Measurements from ENCODE around the gene TNFRSF1B.
A peak's percentile ranks its signal among the peaks of the same experiment; 100 is the strongest.

The TNFRSF1B gene

GRCh38 chr1:12150456-12151200 lies 16.2 kb upstream of the TNFRSF1B start:
- no peak for TF ChIP-seq CTCF (IDR thresholded peaks at IDR 0.05; ENCODE audit: control insufficient read depth, extremely low read depth, insufficient read depth)
- no peak overlapping the region for H3K4me3 ChIP-seq (ENCODE audit: low read depth, low read length)
- no peak for DNase-seq (ENCODE audit: low read depth)

GRCh38 chr1:12151465-12151864 lies 15.3 kb upstream of the TNFRSF1B start:
- TF ChIP-seq CTCF (IDR thresholded peaks at IDR 0.05; ENCODE audit: control insufficient read depth, extremely low read depth, insufficient read depth): no peak
- no peak overlapping the region for H3K4me3 ChIP-seq (ENCODE audit: low read depth, low read length)
- no peak for DNase-seq (ENCODE audit: low read depth)

GRCh38 chr1:12152113-12152891 lies 14.5 kb upstream of the TNFRSF1B start:
- no peak overlapping the region for H3K4me3 ChIP-seq (ENCODE audit: low read depth, low read length)
- no peak for DNase-seq (ENCODE audit: low read depth)
- TF ChIP-seq CTCF (IDR thresholded peaks at IDR 0.05; ENCODE audit: control insufficient read depth, extremely low read depth, insufficient read depth): no peak

- no peak for DNase-seq (ENCODE audit: low read depth)
- TF ChIP-seq CTCF (IDR thresholded peaks at IDR 0.05; ENCODE audit: control insufficient read depth, extremely low read depth, insufficient read depth): no peak
- H3K4me3 ChIP-seq (ENCODE audit: low read depth, low read length): no peak overlapping the region
Measured at GRCh38 chr1:12153181-12153785, 13.5 kb upstream of the TNFRSF1B start.

- no peak for DNase-seq (ENCODE audit: low read depth)
- H3K4me3 ChIP-seq (ENCODE audit: low read depth, low read length): no peak overlapping the region
- TF ChIP-seq CTCF (IDR thresholded peaks at IDR 0.05; ENCODE audit: control insufficient read depth, extremely low read depth, insufficient read depth): no peak
Measured at GRCh38 chr1:12155328-12155727, 11.5 kb upstream of the TNFRSF1B start.

- DNase-seq (ENCODE audit: low read depth): peak; percentile 34
- no peak for TF ChIP-seq CTCF (IDR thresholded peaks at IDR 0.05; ENCODE audit: control insufficient read depth, extremely low read depth, insufficient read depth)
- H3K4me3 ChIP-seq (ENCODE audit: low read depth, low read length): no peak overlapping the region
Measured at GRCh38 chr1:12157366-12158231, 9.2 kb upstream of the TNFRSF1B start.

Measured in LNCaP clone FGC (cell line).